ENCODE results near the gene INPPL1. TPM values are rescaled to one million over a fixed set of nuclear protein-coding genes. Genes with fewer than 3 reads are reported as not detected.

INPPL1 gene
- polyA plus RNA-seq, 6 donors from 2014 or later: 4.8 to 13.1 (median 7.7) TPM

DNA sequence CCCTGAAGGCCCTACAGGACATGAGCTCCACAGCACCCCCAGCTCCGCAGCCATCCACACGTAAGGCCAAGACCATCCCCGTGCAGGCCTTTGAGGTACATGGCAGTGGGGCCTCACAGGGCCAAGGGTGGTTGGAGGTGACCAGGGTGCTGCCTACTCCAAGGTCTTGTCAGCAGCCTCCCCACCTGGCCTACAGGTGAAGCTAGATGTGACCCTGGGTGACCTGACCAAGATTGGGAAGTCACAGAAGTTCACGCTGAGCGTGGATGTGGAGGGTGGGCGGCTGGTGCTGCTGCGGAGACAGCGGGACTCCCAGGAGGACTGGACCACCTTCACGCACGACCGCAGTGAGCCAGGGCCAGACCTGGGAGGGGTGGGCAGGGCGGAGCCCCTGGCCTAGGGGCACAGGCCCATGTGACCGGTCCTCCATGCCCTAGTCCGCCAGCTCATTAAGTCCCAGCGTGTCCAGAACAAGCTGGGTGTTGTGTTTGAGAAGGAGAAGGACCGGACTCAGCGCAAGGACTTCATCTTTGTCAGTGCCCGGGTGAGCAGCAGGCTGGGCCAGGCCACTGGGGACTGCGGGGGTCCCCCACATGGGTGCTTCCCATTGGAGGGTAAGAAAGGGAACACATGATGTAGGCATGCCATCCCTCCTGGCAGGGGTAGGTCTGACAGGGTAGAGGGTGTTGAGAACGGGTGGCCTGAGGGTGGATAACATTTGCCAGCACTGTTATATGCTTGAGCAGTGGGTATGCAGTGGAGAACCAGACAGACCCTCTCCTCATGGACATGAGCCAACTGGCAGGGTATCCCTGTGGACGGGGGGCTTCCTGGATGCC is 5.6 kb downstream of the INPPL1 start:
- H3K4me1 Mint-ChIP-seq: peaks cover 33 to 54% (median 43%) of the 10 kb centered on the region in 3 donors
- ATAC-seq (ENCODE audit: low read depth in 2 of 2) (no peak), DNase-seq (no peak)
- H3K4me3 Mint-ChIP-seq: no peak overlapping the region
- H3K36me3 Mint-ChIP-seq: peaks cover 0 to 26% of the 10 kb centered on the region in 2 donors
- peak overlapping the region in 1 of 6 donors; percentile 7 for H3K27ac Mint-ChIP-seq
- no peaks in the 10 kb centered on the region for H3K9me3 Mint-ChIP-seq
- no peaks in the 10 kb centered on the region for H3K27me3 Mint-ChIP-seq

DNA sequence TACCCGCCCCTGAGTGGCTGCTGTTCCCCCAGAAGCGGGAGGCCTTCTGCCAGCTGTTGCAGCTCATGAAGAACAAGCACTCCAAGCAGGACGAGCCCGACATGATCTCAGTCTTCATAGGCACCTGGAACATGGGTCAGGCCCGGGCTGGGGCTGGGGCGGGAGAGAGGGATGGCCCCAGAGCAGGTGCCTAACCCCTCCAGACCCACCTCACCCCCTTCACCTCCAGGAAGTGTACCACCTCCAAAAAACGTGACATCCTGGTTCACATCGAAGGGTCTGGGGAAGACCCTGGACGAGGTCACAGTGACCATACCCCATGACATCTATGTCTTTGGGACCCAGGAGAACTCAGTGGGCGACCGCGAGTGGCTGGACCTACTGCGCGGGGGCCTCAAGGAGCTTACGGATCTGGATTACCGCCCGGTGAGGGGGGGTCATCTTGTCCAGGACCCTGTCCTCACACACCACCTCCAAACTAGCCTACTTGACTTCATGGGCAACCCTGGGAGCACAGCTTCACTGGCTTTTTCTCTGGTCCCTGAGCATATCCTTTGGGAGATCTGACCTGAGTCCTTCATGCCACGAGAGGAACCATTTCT is 6.3 kb downstream of the INPPL1 start:
- peaks cover 0 to 26% of the 10 kb centered on the region in 2 donors for H3K36me3 Mint-ChIP-seq
- H3K27ac Mint-ChIP-seq: no peak overlapping the region
- no peak for DNase-seq

DNA sequence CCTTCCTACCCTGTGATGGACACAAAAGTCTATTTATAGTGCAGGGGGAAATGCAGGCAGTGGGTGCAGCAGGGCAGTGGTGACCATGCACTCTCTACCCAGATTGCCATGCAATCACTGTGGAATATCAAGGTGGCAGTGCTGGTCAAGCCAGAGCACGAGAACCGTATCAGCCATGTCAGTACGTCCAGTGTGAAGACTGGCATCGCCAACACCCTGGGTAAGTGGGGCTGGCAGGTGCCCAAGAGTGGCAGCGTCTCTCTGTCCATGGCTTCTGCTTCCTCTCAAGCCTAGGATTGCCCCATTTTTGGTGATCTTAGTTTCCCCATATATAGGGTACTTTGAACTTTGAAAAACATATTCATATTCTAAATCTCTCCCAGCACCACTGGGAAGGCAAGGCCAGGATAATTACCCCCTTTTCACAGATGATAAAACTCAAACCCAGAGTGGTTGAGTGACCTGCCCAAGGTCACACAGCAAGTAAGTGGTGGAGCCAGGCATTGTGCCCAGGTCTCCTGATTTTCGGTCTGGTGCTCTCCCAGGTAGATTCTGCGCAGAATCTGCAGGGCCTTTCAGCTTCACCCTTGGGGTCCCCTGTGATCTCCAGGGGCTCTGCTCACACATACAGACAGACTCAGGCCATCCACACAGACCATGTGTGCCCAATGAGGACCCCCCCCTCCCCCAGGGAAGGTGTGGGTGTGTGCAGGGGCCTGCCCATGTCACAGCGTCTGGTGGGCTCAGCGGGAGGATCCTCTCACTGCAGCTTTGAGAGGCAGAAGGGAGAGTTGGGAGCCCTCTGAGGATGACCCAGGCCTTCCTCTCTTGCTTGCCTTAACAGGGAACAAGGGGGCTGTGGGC is 7.1 kb downstream of the INPPL1 start:
- DNase-seq (no peak), ATAC-seq (ENCODE audit: low read depth in 2 of 2) (no peak)
- peak overlapping the region in 3 of 6 donors; percentile 12 to 49 (median 24) for H3K27ac Mint-ChIP-seq
- no peaks in the 10 kb centered on the region for H3K27me3 Mint-ChIP-seq
- peaks cover 28 to 40% (median 30%) of the 10 kb centered on the region in 3 donors for H3K4me1 Mint-ChIP-seq
- H3K9me3 Mint-ChIP-seq: no peaks in the 10 kb centered on the region
- H3K36me3 Mint-ChIP-seq: peaks cover 0 to 26% of the 10 kb centered on the region in 2 donors
- peak overlapping the region in 1 of 8 donors; percentile 59 for H3K4me3 Mint-ChIP-seq

More for the DNA sequence above, 6.3 kb downstream of the INPPL1 start:
- Mint-ChIP-seq H3K4me3 (peak overlapping the region in 1 of 8 donors; percentile 15), H3K9me3 (no peaks in the 10 kb centered on the region), H3K4me1 (peaks cover 28 to 47% (median 35%) of the 10 kb centered on the region in 3 donors), H3K27me3 (no peaks in the 10 kb centered on the region)
- ATAC-seq (ENCODE audit: low read depth in 2 of 2): no peak

DNA sequence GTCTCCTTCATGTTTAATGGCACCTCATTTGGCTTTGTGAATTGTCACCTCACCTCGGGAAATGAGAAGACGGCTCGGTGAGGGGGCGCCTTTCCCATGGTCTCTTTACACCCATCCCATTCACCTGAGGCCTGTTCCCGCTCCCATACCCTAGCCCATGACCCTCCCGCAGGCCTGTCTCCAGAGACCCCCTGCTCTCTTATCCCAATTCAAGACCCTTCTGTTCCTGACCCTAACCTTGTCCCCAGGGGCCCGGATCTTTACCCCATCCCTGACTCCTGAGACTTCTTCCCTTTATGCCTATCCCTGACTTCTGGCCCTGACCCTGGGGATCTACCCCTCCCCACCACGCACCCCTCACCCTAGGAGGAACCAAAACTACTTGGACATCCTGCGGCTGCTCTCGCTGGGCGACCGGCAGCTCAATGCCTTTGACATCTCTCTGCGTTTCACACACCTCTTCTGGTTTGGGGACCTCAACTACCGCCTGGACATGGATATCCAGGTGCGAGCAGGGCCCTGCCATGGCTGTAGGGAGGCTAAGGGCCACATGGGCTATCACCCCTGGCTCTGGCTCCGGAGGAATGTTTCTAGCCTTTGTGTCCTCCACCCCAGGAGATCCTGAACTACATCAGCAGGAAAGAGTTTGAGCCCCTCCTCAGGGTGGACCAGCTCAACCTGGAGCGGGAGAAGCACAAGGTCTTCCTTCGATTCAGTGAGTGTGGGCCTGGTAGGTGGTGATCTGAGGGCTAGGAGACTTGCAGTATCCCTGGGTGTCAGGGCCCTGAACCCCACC is 7.9 kb downstream of the INPPL1 start:
- Mint-ChIP-seq H3K9me3 (no peaks in the 10 kb centered on the region), H3K36me3 (peaks cover 0 to 26% of the 10 kb centered on the region in 2 donors), H3K4me1 (peaks cover 26 to 38% (median 28%) of the 10 kb centered on the region in 3 donors), H3K4me3 (no peak overlapping the region), H3K27ac (peak overlapping the region in 4 of 6 donors; percentile 12 to 76 (median 38)), H3K27me3 (no peaks in the 10 kb centered on the region)
- ATAC-seq (ENCODE audit: low read depth in 2 of 2) (no peak), DNase-seq (no peak)

DNA sequence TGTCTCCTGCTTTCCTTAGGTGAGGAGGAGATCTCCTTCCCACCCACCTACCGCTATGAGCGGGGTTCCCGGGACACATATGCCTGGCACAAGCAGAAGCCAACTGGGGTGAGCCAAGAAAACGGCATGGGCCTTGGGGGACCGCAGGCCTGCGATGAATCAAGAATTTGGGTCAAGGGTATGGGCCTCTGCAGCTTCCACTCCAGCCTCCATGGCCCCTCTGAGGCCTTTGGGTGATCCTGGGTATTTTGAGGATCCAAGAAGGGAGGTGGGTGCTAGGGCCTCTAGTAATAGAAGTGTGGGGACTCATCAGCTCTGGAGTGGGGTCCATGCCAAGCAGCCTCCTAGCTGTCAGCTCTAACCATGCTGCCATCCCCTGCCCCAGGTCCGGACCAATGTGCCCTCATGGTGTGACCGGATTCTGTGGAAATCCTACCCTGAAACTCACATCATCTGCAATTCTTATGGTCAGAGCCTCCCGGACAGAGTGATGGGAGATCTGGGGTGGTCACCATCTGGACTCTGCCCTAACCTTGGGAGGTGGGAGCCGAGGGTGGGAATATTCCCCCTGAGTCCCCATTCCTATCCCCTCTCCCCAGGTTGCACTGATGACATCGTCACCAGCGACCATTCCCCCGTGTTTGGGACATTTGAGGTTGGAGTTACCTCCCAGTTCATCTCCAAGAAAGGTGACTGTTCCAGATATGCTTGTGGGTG is 8.6 kb downstream of the INPPL1 start:
- Mint-ChIP-seq H3K9me3 (no peaks in the 10 kb centered on the region), H3K4me1 (peaks cover 26 to 38% (median 28%) of the 10 kb centered on the region in 3 donors), H3K27me3 (no peaks in the 10 kb centered on the region), H3K4me3 (peak overlapping the region in 1 of 8 donors; percentile 32), H3K27ac (peak overlapping the region in 3 of 6 donors; percentile 76 to 93 (median 86)), H3K36me3 (peaks cover 0 to 26% of the 10 kb centered on the region in 2 donors)
- ATAC-seq (ENCODE audit: low read depth in 2 of 2): no peak
- DNase-seq: no peak

DNA sequence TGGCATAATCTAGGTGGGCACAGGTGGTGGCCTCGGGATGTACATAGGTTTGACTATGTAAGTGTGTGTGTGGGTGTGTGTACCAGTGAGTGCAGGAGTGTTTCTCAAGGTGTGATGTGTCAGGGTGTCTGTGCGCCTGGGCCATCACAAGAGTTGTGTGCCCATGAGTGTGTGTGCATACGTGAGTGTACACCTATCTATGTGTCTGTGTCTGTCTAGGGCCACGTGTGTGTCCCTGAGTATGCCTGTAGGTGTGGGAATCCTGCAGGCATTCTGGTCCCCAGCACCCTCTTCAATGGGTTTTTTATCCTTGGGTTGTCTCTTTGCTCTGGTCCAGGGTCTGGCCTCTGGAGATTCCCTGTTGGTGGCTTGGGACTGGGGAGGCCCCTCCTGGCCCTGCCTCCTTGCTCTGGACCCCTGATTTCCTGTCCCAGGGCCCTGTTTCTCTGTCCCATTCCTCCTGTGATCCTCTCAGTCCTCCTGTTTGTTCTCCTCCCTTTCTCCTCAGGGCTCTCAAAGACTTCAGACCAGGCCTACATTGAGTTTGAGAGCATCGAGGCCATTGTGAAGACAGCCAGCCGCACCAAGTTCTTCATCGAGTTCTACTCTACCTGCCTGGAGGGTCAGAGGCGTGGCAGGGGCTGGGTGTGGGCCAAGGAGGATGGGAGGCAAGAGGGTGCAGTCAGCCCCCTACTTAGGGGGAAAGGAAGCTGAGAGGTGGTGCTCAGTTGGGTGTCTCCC is 9.4 kb downstream of the INPPL1 start:
- Mint-ChIP-seq H3K36me3 (peaks cover 0 to 24% of the 10 kb centered on the region in 2 donors), H3K4me1 (peaks cover 26 to 34% (median 29%) of the 10 kb centered on the region in 3 donors), H3K27ac (peak overlapping the region; percentile 25 to 93 (median 84)), H3K9me3 (no peaks in the 10 kb centered on the region), H3K27me3 (peaks cover 0 to 3% (median 0%) of the 10 kb centered on the region in 3 donors), H3K4me3 (peak overlapping the region in 5 of 8 donors; percentile 9 to 57 (median 32))
- no peak for ATAC-seq (ENCODE audit: low read depth in 2 of 2)
- no peak for DNase-seq

DNA sequence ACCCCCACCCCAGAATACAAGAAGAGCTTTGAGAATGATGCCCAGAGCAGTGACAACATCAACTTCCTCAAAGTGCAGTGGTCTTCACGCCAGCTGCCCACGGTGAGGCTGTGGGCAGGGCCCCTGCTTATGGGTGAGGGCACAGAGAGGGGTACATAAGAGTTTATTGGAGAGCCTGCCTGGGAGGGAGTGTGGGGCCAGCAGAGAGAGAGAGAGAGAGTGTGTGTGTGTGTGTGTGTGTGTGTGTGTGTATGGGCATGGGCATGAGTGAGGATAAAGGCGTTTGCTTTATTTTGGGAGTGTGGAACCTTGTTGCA is 9.9 kb downstream of the INPPL1 start:
- H3K4me1 Mint-ChIP-seq: peaks cover 27 to 34% (median 33%) of the 10 kb centered on the region in 3 donors
- peak overlapping the region in 5 of 8 donors; percentile 9 to 62 (median 43) for H3K4me3 Mint-ChIP-seq
- DNase-seq: no peak
- H3K9me3 Mint-ChIP-seq: no peaks in the 10 kb centered on the region
- ATAC-seq (ENCODE audit: low read depth in 2 of 2): peak; percentile 26 to 55
- H3K27me3 Mint-ChIP-seq: peaks cover 0 to 8% (median 5%) of the 10 kb centered on the region in 3 donors
- peaks cover 0 to 18% of the 10 kb centered on the region in 2 donors for H3K36me3 Mint-ChIP-seq
- peak overlapping the region; percentile 35 to 93 (median 86) for H3K27ac Mint-ChIP-seq

DNA sequence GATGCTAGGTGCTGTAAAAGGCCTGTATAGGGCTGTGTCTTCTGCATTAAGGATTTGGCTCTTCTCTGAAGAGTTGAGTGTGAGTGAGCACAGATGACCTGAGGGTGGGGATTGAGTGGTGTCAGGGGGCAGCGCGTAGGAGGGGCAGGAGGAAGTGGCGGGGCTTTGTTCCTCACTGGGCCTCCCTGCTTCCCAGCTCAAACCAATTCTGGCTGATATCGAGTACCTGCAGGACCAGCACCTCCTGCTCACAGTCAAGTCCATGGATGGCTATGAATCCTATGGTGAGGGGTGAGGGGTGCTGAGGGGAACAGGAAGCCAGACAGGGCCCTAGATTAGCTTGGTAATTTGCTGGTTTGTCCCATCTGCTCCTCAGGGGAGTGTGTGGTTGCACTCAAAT is 10.4 kb downstream of the INPPL1 start:
- Mint-ChIP-seq H3K36me3 (peaks cover 0 to 18% of the 10 kb centered on the region in 2 donors), H3K27me3 (peaks cover 0 to 10% (median 7%) of the 10 kb centered on the region in 3 donors), H3K9me3 (no peaks in the 10 kb centered on the region), H3K4me1 (peaks cover 28 to 34% (median 34%) of the 10 kb centered on the region in 3 donors), H3K27ac (peak overlapping the region in 4 of 6 donors; percentile 44 to 93 (median 86)), H3K4me3 (no peak overlapping the region)
- DNase-seq (no peak), ATAC-seq (ENCODE audit: low read depth in 2 of 2) (no peak)

DNA sequence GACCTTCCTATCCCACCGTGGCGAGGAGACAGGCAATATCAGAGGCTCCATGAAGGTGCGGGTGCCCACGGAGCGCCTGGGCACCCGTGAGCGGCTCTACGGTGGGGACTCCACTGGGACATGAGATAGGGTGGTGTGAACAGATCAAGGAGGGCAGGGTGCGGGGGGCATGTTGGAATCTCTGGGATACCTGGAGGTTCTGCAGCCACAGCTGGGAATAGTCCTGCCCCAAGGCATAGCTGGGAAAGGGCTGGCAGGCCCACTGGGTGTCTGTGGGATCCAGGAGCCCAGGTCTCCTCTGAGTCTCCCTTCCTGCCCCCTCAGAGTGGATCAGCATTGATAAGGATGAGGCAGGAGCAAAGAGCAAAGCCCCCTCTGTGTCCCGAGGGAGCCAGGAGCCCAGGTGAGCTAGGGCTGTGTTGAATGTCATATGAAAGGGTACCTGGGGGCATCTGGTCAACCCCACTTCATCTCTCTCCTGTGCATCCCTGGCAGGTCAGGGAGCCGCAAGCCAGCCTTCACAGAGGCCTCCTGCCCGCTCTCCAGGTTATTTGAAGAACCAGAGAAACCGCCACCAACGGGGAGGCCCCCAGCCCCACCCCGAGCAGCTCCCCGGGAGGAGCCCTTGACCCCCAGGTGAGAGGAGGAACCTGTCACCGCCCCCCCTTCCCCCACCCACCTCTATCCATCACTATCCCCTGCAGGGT is 10.9 kb downstream of the INPPL1 start:
- H3K36me3 Mint-ChIP-seq: peaks cover 0 to 18% of the 10 kb centered on the region in 2 donors

DNA sequence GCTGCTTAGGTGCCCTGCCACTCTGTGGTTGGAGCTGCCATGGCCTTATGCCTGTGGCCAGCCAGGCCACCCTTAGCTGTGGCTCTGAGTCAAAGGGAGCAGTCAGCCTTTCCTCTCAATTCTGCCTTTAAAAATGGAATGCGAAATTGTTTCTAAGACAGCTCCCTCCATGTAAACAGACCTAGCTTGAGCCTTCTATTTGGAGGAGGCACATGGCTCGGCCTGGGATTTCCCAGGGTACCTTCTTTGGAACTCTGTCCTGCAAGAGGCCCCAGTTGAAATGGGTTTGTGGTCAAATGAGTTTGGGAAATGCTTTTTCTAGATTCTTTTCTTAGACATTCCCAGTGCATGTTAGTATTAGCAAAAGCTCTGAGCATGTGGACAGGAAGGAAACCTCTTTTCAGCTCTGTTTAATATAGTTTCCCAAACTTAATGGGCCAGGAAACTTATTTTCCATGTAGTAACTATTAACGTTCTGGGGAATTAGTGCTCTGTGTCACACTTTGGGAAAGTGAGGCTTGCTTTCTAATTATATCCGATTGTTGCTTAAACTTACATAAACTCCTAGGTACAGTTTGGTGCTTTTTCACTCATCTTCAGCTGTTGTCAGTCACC is 11.6 kb downstream of the INPPL1 start:
- H3K9me3 Mint-ChIP-seq: no peaks in the 10 kb centered on the region
- no peak for ATAC-seq (ENCODE audit: low read depth in 2 of 2)
- DNase-seq: no peak
- peak overlapping the region in 3 of 6 donors; percentile 16 to 38 (median 32) for H3K27ac Mint-ChIP-seq
- H3K27me3 Mint-ChIP-seq: peaks cover 10 to 21% (median 19%) of the 10 kb centered on the region in 3 donors
- H3K4me3 Mint-ChIP-seq: no peak overlapping the region
- H3K36me3 Mint-ChIP-seq: peaks cover 0 to 18% of the 10 kb centered on the region in 2 donors
- peaks cover 38 to 46% (median 44%) of the 10 kb centered on the region in 3 donors for H3K4me1 Mint-ChIP-seq

More for the DNA sequence above, 10.9 kb downstream of the INPPL1 start:
- DNase-seq (no peak), ATAC-seq (ENCODE audit: low read depth in 2 of 2) (no peak)
- peak overlapping the region in 2 of 6 donors; percentile 44 to 81 for H3K27ac Mint-ChIP-seq
- H3K9me3 Mint-ChIP-seq: no peaks in the 10 kb centered on the region
- peaks cover 32 to 40% (median 37%) of the 10 kb centered on the region in 3 donors for H3K4me1 Mint-ChIP-seq
- H3K4me3 Mint-ChIP-seq: no peak overlapping the region
- peaks cover 4 to 14% (median 13%) of the 10 kb centered on the region in 3 donors for H3K27me3 Mint-ChIP-seq
